ENCODE results near the gene WWC2.

Gene WWC2

DNA sequence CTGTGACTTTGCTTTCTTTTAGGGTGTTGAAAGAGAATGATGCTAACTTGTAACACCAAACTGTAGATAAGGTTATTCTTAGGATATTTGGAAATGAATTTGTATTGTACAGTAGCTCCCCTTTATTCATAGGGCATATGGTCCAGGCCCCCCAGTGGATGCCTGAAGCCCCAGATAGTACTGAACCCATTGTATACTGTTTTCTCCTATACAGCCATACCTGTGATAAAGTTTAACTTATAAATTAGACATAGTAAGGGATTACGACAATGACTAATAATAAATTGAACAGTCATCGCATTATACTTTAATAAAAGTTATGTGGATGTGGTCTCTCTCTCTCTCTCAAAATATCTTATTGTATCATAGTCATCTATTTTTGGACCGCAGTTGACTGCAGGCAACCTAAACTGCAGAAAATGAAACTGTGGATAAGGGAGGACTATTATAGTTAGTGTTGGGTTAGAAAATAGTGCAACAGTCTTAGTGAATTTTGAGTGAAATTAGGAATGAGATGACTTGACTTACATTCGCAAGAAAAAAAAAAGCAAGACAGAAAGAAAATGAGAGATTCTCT, 115.9 kb downstream of the WWC2 start:
- DNase-seq (ENCODE audit: low read depth) = no peak
- no peak overlapping the region for H3K4me3 ChIP-seq (ENCODE audit: low read depth, low read length)
- TF ChIP-seq POLR2A (IDR thresholded peaks at IDR 0.05; ENCODE audit: extremely low read depth, insufficient read length) (no peak), MYC (IDR thresholded peaks at IDR 0.05; ENCODE audit: low read depth, low read length) (no peak)
- TF ChIP-seq, protein P1, sequence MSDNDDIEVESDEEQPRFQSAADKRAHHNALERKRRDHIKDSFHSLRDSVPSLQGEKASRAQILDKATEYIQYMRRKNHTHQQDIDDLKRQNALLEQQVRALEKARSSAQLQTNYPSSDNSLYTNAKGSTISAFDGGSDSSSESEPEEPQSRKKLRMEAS (IDR thresholded peaks at IDR 0.05; ENCODE audit: low read depth, low read length) = no peak
- TF ChIP-seq, protein P2, sequence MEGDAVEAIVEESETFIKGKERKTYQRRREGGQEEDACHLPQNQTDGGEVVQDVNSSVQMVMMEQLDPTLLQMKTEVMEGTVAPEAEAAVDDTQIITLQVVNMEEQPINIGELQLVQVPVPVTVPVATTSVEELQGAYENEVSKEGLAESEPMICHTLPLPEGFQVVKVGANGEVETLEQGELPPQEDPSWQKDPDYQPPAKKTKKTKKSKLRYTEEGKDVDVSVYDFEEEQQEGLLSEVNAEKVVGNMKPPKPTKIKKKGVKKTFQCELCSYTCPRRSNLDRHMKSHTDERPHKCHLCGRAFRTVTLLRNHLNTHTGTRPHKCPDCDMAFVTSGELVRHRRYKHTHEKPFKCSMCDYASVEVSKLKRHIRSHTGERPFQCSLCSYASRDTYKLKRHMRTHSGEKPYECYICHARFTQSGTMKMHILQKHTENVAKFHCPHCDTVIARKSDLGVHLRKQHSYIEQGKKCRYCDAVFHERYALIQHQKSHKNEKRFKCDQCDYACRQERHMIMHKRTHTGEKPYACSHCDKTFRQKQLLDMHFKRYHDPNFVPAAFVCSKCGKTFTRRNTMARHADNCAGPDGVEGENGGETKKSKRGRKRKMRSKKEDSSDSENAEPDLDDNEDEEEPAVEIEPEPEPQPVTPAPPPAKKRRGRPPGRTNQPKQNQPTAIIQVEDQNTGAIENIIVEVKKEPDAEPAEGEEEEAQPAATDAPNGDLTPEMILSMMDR (IDR thresholded peaks at IDR 0.05; ENCODE audit: low read depth, low read length) = no peak

DNA sequence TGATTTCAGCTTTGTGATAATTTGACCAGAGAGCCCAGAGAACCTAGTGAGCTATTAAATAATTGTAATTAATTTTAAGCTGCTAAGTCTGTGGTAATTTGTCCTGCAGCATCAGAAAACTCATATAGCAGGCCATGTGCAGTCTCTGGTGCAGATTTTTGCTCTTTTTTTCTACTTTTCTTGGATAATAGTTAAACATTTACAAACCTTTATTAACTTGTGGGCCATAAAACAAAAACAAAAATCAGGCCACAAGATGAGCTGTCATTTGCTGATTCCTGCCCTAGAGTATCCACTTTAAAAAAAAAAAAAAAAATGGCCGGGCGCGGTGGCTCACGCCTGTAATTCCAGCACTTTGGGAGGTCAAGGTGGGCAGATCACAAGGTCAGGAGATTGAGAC, 121.2 kb downstream of the WWC2 start:
- no peak overlapping the region for H3K4me3 ChIP-seq (ENCODE audit: low read depth, low read length)
- no peak for DNase-seq (ENCODE audit: low read depth)
- no peak for TF ChIP-seq MYC (IDR thresholded peaks at IDR 0.05; ENCODE audit: low read depth, low read length)

DNA sequence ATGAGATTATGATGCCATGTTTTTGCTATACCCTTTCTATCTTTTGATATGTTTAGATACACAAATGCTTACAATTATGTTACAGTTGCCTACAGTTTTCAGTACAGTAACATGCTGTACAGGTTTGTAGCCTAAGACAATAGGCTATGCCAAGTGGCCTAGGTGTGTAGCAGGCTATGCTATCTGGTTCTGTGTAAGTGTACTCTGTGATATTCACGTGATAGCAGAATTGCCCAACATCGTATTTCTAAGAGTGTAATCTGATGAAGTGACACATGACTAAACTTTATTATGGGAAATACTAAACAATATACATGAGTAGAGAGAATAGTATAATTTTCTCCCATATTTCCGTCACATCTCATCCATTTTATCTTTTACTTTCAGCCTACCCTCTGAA, 124.0 kb downstream of the WWC2 start:
- TF ChIP-seq MYC (IDR thresholded peaks at IDR 0.05; ENCODE audit: low read depth, low read length) (no peak), POLR2A (IDR thresholded peaks at IDR 0.05; ENCODE audit: extremely low read depth, insufficient read length) (no peak)
- no peak overlapping the region for H3K4me3 ChIP-seq (ENCODE audit: low read depth, low read length)
- DNase-seq (ENCODE audit: low read depth) = no peak

DNA sequence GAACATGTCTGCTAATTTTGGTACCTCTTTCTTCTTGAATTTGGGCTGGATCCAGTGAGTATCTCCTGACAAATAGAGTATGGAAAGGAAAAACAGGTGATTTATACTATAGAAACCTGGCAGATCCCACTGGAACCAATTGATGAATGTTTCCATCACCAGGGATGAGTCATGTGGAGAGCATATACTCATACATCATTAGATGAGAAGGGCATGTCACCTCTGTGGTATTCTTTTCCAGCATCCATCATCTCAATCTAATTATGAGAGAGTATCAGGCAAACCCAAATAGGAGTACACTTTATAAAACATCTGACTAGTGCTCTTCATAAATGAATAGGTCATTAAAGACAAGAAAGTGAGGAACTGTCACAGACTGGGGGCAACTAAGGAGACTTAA, 130.3 kb downstream of the WWC2 start:
- no peak for TF ChIP-seq POLR2A (IDR thresholded peaks at IDR 0.05; ENCODE audit: extremely low read depth, insufficient read length)
- TF ChIP-seq, protein P1 (IDR thresholded peaks at IDR 0.05; ENCODE audit: low read depth, low read length) = no peak
- TF ChIP-seq, protein P2 (IDR thresholded peaks at IDR 0.05; ENCODE audit: low read depth, low read length) = no peak
- TF ChIP-seq MYC (IDR thresholded peaks at IDR 0.05; ENCODE audit: low read depth, low read length) = no peak
- H3K4me3 ChIP-seq (ENCODE audit: low read depth, low read length) = no peak overlapping the region
- no peak for DNase-seq (ENCODE audit: low read depth)

DNA sequence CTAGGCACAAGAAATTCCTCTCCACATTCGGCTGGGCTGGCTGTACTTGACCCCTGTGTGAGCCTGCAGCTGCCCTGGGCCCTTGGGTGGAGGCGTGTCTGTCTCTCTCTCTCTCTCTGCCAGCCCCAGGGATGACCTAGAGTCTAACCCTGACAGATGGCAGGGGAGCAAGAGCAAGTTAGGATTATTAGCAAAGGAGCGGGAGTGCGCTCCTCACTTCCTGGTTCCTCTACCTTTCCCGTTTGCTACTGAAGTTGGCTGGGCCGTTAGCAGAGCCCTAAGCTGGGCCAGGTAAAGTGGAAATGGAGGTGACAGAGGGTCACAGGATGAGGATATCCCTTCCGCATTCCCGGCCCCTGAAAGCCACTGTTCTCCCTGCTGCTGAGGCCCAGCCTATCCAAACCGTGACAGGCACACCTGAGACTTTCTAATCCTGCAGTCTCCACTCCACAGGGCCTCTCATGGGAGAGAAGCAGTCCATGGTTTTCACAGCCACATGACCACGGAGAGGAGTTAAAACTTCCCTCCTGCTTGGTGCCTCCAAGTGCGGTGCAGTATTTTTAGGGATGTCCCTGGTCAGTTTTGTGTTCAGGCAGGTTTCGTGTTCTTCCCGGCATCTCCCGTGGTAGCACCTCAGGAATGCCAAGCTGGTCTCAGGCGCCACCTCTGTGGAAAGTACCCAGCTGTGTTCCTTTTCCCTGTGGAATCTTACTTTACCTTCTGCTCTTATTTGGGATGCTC, 141.7 kb downstream of the WWC2 start:
- DNase-seq (ENCODE audit: low read depth) = no peak
- no peak for TF ChIP-seq POLR2A (IDR thresholded peaks at IDR 0.05; ENCODE audit: extremely low read depth, insufficient read length)
- no peak for TF ChIP-seq MYC (IDR thresholded peaks at IDR 0.05; ENCODE audit: low read depth, low read length)
- TF ChIP-seq, protein P1 (IDR thresholded peaks at IDR 0.05; ENCODE audit: low read depth, low read length) = no peak
- TF ChIP-seq, protein P2 (IDR thresholded peaks at IDR 0.05; ENCODE audit: low read depth, low read length) = no peak
- H3K4me3 ChIP-seq (ENCODE audit: low read depth, low read length) = no peak overlapping the region

DNA sequence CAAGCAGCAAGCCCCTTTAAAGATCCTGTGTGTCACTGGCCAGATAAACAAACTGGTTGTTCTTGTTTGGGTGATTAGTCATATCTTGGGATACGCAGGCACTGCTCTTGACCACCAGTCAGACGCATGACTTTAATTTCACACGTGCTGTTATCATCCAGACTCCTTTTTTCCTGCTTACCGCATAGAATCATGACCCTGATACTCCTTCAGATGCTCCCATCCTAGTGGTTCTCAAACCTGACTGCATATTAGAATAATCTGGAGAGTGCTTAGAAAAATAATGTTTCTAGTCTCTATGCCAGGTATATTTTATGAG, 142.2 kb downstream of the WWC2 start:
- DNase-seq (ENCODE audit: low read depth) = no peak
- TF ChIP-seq MYC (IDR thresholded peaks at IDR 0.05; ENCODE audit: low read depth, low read length) = no peak
- no peak overlapping the region for H3K4me3 ChIP-seq (ENCODE audit: low read depth, low read length)

DNA sequence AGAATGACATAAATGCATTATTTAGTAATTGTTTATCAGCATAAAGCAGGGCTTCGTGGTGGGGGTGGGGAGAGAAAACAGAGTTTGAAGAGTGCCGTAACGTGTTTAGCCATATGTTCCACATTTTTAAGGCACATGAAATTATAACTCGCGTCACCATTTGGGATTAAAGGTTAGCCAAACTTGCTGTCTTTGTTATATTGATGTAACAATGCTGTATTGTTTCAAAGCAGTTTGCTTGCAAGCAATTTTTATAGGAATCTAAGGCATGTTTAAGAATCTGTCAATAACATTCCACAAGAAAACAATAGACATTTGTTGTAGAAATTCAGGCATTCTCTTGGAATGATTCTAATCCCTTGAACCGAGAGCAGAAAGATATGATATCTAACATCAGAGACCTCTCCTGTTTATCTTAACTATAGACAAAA, 142.7 kb downstream of the WWC2 start:
- TF ChIP-seq, protein P1 (IDR thresholded peaks at IDR 0.05; ENCODE audit: low read depth, low read length) = no peak
- no peak for TF ChIP-seq POLR2A (IDR thresholded peaks at IDR 0.05; ENCODE audit: extremely low read depth, insufficient read length)
- TF ChIP-seq, protein P2 (IDR thresholded peaks at IDR 0.05; ENCODE audit: low read depth, low read length) = no peak
- TF ChIP-seq MYC (IDR thresholded peaks at IDR 0.05; ENCODE audit: low read depth, low read length) = no peak
- no peak overlapping the region for H3K4me3 ChIP-seq (ENCODE audit: low read depth, low read length)
- DNase-seq (ENCODE audit: low read depth) = no peak

All from NB4 (cell line).